OCI-LY7 (cell line): ENCODE measurements around the gene FBN2. TPM values are rescaled to one million over a fixed set of nuclear protein-coding genes. Genes with fewer than 3 reads are reported as not detected.

Experiments
- BruUV-seq: library from RNA; stranded (reverse); fragments of 400-500 nt; replicated peaks from 2 replicates; lab custom pipeline; 2021; lab: Mats Ljungman, UMichigan
- CTCF ChIA-PET: fragments of 300-600 bp; sonication (Branson Sonifier 250); formaldehyde crosslinking; loops from one replicate; lab custom pipeline; 2022; ENCODE audit warnings: antibody characterized with exemption; ENCODE audit not compliant: unreplicated experiment; lab: Charles Lee
- POLR2A ChIA-PET: fragments of 300-600 bp; sonication (Branson Sonifier 250); formaldehyde crosslinking; loops from one replicate; lab custom pipeline; 2022; ENCODE audit warnings: antibody characterized with exemption; lab: Charles Lee
- DNase-seq: peaks from one replicate; pipeline ENCODE4 v3.0.0-alpha.2; 2015; ENCODE audit warnings: low spot score
- H2AFZ ChIP-seq: fragments of 200-600 bp; sonication (generic), shearing (Covaris generic); 2 replicates; pipeline ENCODE4 v1.6.1; 2014; ENCODE audit warnings: mild to moderate bottlenecking, antibody characterized with exemption, low read length, moderate library complexity
- H3K27ac ChIP-seq: fragments of 200-600 bp; sonication (generic); 2 replicates; pipeline ENCODE4 v1.5.1; 2014; ENCODE audit warnings: mixed run types, low read depth, mild to moderate bottlenecking, moderate library complexity, low read length, inconsistent platforms; ENCODE audit not compliant: poor library complexity, severe bottlenecking
- H3K36me3 ChIP-seq: fragments of 200-600 bp; sonication (generic); 2 replicates; pipeline ENCODE4 v1.6.1; 2014; ENCODE audit warnings: mild to moderate bottlenecking, antibody characterized with exemption, low read length, moderate library complexity, mixed read lengths; ENCODE audit not compliant: insufficient read depth
- H3K4me1 ChIP-seq: fragments of 200-600 bp; sonication (generic); 2 replicates; pipeline ENCODE4 v1.5.1; 2014; ENCODE audit warnings: mild to moderate bottlenecking, low read length; ENCODE audit not compliant: insufficient read depth, poor library complexity, severe bottlenecking
- H3K4me2 ChIP-seq: fragments of 200-600 bp; sonication (generic); 2 replicates; pipeline ENCODE4 v1.6.1; 2014; ENCODE audit warnings: mild to moderate bottlenecking, low read length
- H3K4me3 ChIP-seq: fragments of 200-600 bp; sonication (generic); 2 replicates; pipeline ENCODE4 v1.5.1; 2014; ENCODE audit warnings: mild to moderate bottlenecking, low read depth, low read length; ENCODE audit not compliant: poor library complexity, severe bottlenecking
- H3K79me2 ChIP-seq: fragments of 200-600 bp; sonication (generic); 2 replicates; pipeline ENCODE4 v1.6.1; 2016; ENCODE audit warnings: low read depth, mild to moderate bottlenecking, low read length, moderate library complexity, mixed read lengths; ENCODE audit not compliant: insufficient read depth
- H3K9me2 ChIP-seq: fragments of 200-600 bp; sonication (generic); 2 replicates; pipeline ENCODE4 v1.6.1; 2016; ENCODE audit warnings: mild to moderate bottlenecking, low read length, mixed read lengths; ENCODE audit not compliant: insufficient read depth
- H3K9me3 ChIP-seq: fragments of 200-600 bp; sonication (generic); 2 replicates; pipeline ENCODE4 v1.6.1; 2014; ENCODE audit warnings: mild to moderate bottlenecking, mixed run types, low read length, mixed read lengths
- H4K20me1 ChIP-seq: fragments of 200-600 bp; sonication (generic); 2 replicates; pipeline ENCODE4 v1.6.1; 2014; ENCODE audit warnings: mild to moderate bottlenecking, antibody characterized with exemption, low read length, moderate library complexity, mixed read lengths; ENCODE audit not compliant: insufficient read depth
- CTCF ChIP-seq: fragments of 200-600 bp; sonication (generic); conservative IDR thresholded peaks from 2 replicates; pipeline ENCODE4 v1.5.1; 2014; ENCODE audit warnings: mild to moderate bottlenecking, antibody characterized with exemption, low read length, moderate library complexity, mixed read lengths
- EZH2phosphoT487 ChIP-seq: fragments of 200-600 bp; sonication (generic); IDR thresholded peaks from 2 replicates; pipeline ENCODE4 v1.6.1; 2018; ENCODE audit warnings: low read depth, borderline replicate concordance, mild to moderate bottlenecking, mixed run types, antibody characterized with exemption, low read length, moderate library complexity, mixed read lengths
- intact Hi-C: fragments of 100-400 bp; cut with micrococcal nuclease; formaldehyde crosslinking; loops from one replicate; pipeline ENCODE4 v1.10.0; 2022; ENCODE audit not compliant: unreplicated experiment
- total RNA-seq, 2 experiments: library from RNA; depleted of rRNA in 1 of 2; stranded (reverse); fragments of >200 nt in 1 of 2; shearing (Covaris generic) in 1 of 2; gene quantifications; 2 replicates each; pipeline ENCODE4 v1.2.3, GENCODE V29; 2014 to 2022

FBN2 gene
- total RNA-seq, 2 experiments from 2014 or later: not detected

GRCh38 chr5:128480906-128481633, 57.0 kb downstream of the FBN2 start:
- no TSS peak for BruUV-seq
- H3K79me2 ChIP-seq: no peaks in the 10 kb centered on the region
- H3K27ac ChIP-seq: no peak overlapping the region
- H3K9me3 ChIP-seq: no peaks in the 10 kb centered on the region
- H4K20me1 ChIP-seq: no peaks in the 10 kb centered on the region
- no peak for TF ChIP-seq CTCF
- TF ChIP-seq EZH2phosphoT487: no peak
- no peaks in the 10 kb centered on the region for H3K4me1 ChIP-seq
- H3K36me3 ChIP-seq: no peaks in the 10 kb centered on the region
- no peak overlapping the region for H3K4me3 ChIP-seq
- ChIA-PET CTCF (no interaction called here), POLR2A (interaction anchor here (1.0 to 1.2 kb wide), 2 partner anchors 12 to 31 kb away, joined by 3 to 4 read pairs; no protein-coding TSS in a partner anchor)
- no peak overlapping the region for H2AFZ ChIP-seq
- intact Hi-C loops: no loop called here
- H3K4me2 ChIP-seq: no peak overlapping the region
- H3K9me2 ChIP-seq: no peaks in the 10 kb centered on the region
- no peak for DNase-seq

DNA sequence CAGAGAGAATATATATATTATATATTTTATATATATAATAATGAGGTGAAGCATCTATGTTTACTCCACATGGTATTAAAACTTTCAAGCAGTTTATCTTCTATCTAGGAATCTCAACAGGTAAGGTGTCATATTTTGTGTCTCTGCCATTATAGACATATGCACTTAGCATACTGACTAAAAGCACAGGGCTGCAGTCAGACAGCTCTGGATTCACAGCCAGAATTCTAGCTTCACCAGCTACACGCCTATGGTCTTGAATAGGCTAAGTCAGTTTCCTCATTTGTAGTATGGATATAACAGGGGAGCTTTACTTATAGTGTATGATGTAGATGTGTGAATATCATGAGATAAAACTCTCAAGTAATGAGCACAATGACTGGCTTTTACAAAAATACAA, 57.9 kb downstream of the FBN2 start:
- DNase-seq: no peak
- no TSS peak for BruUV-seq
- H3K9me3 ChIP-seq: no peaks in the 10 kb centered on the region
- H3K4me3 ChIP-seq: no peak overlapping the region
- H3K79me2 ChIP-seq: no peaks in the 10 kb centered on the region
- CTCF ChIA-PET: no interaction called here
- H3K4me2 ChIP-seq: no peak overlapping the region
- no peaks in the 10 kb centered on the region for H3K9me2 ChIP-seq
- no peaks in the 10 kb centered on the region for H3K36me3 ChIP-seq
- no peak overlapping the region for H2AFZ ChIP-seq
- TF ChIP-seq CTCF: no peak
- TF ChIP-seq EZH2phosphoT487: no peak
- H4K20me1 ChIP-seq: no peaks in the 10 kb centered on the region
- no peak overlapping the region for H3K27ac ChIP-seq
- POLR2A ChIA-PET: interaction anchor here (1.0 kb wide), 1 partner anchor 11 kb away, joined by 4 read pairs; no protein-coding TSS in a partner anchor
- H3K4me1 ChIP-seq: no peaks in the 10 kb centered on the region
- intact Hi-C loops: no loop called here
